Neuronal stem cell (in vitro differentiated cells): ENCODE measurements around the gene USP12.

Experiments used
- DNase-seq: peaks from one replicate; pipeline ENCODE4 v3.0.0-alpha.2; 2013; ENCODE audit warnings: low spot score
- H2AFZ ChIP-seq: one replicate; pipeline ENCODE4 v1.6.1; 2013; ENCODE audit warnings: mild to moderate bottlenecking, low read length, inconsistent platforms
- H2AK5ac ChIP-seq: 2 replicates; pipeline ENCODE4 v1.6.1; 2013; ENCODE audit warnings: low read depth, mild to moderate bottlenecking, inconsistent platforms, low read length, moderate library complexity, mixed read lengths
- H2BK120ac ChIP-seq: 2 replicates; pipeline ENCODE4 v1.6.1; 2013; ENCODE audit warnings: low read depth, mild to moderate bottlenecking, inconsistent platforms, low read length, moderate library complexity, mixed read lengths
- H2BK12ac ChIP-seq: one replicate; pipeline ENCODE4 v1.6.1; 2013; ENCODE audit warnings: low read length, inconsistent platforms
- H2BK15ac ChIP-seq: 2 replicates; pipeline ENCODE4 v1.6.1; 2013; ENCODE audit warnings: mild to moderate bottlenecking, low read length, inconsistent platforms, mixed read lengths
- H2BK5ac ChIP-seq: one replicate; pipeline ENCODE4 v1.6.1; 2013; ENCODE audit warnings: inconsistent platforms, mild to moderate bottlenecking, low read length, moderate library complexity
- H3K14ac ChIP-seq: one replicate; pipeline ENCODE4 v1.6.1; 2013; ENCODE audit warnings: low read length, inconsistent platforms
- H3K18ac ChIP-seq: 2 replicates; pipeline ENCODE4 v1.6.1; 2013; ENCODE audit warnings: low read length, inconsistent platforms
- H3K23ac ChIP-seq: 2 replicates; pipeline ENCODE4 v1.6.1; 2013; ENCODE audit warnings: low read depth, mild to moderate bottlenecking, mixed read lengths, low read length, inconsistent platforms; ENCODE audit not compliant: poor library complexity
- H3K27ac ChIP-seq: replicated peaks from 3 replicates; pipeline ENCODE4 v1.5.1; 2013; ENCODE audit warnings: low read length, inconsistent platforms
- H3K27me3 ChIP-seq, 3 experiments: 2 replicates each; pipeline ENCODE4 v1.6.1; 2013; ENCODE audit warnings: low read length in 3 of 3, mild to moderate bottlenecking in 2 of 3, inconsistent platforms in 1 of 3, low read depth in 1 of 3, mixed read lengths in 1 of 3, moderate library complexity in 1 of 3; ENCODE audit not compliant: control insufficient read depth in 3 of 3, insufficient read depth in 3 of 3
- H3K36me3 ChIP-seq, 2 donors: replicated peaks in 1 of 2; 2 replicates each; pipeline ENCODE4 v1.6.1; 2013; ENCODE audit warnings: low read length in 2 of 2; ENCODE audit not compliant: control insufficient read depth in 2 of 2, insufficient read depth in 2 of 2
- H3K4ac ChIP-seq: 2 replicates; pipeline ENCODE4 v1.6.1; 2013; ENCODE audit warnings: inconsistent platforms, mild to moderate bottlenecking, low read length, moderate library complexity
- H3K4me1 ChIP-seq, 2 donors: 1 replicate in 1 of 2; 2 replicates in 1 of 2; pipeline ENCODE4 v1.6.1; 2013; ENCODE audit warnings: low read length in 2 of 2, low read depth in 1 of 2; ENCODE audit not compliant: control insufficient read depth in 2 of 2, insufficient read depth in 1 of 2
- H3K4me2 ChIP-seq: one replicate; pipeline ENCODE4 v1.6.1; 2013; ENCODE audit warnings: mild to moderate bottlenecking, low read length, inconsistent platforms; ENCODE audit not compliant: insufficient read depth, poor library complexity, severe bottlenecking
- H3K4me3 ChIP-seq, 2 donors: 2 replicates each; pipeline ENCODE4 v1.5.1; 2013; ENCODE audit warnings: low read length in 2 of 2, mild to moderate bottlenecking in 2 of 2, inconsistent platforms in 1 of 2, moderate library complexity in 1 of 2
- H3K79me1 ChIP-seq: one replicate; pipeline ENCODE4 v1.6.1; 2013; ENCODE audit warnings: low read depth, mild to moderate bottlenecking, inconsistent platforms, low read length, moderate library complexity
- H3K9ac ChIP-seq: one replicate; pipeline ENCODE4 v1.6.1; 2013; ENCODE audit warnings: mild to moderate bottlenecking, low read depth, low read length, inconsistent platforms; ENCODE audit not compliant: poor library complexity
- H3K9me3 ChIP-seq, 2 donors: replicated peaks in 1 of 2; 2 replicates each; pipeline versions ENCODE3 to v1.6.1; 2013; ENCODE audit warnings: low read length in 2 of 2, mild to moderate bottlenecking in 2 of 2, inconsistent platforms in 1 of 2, low read depth in 1 of 2, mixed read lengths in 1 of 2, moderate library complexity in 1 of 2; ENCODE audit not compliant: control insufficient read depth in 2 of 2, insufficient read depth in 1 of 2
- H4K8ac ChIP-seq: one replicate; pipeline ENCODE4 v1.6.1; 2013; ENCODE audit warnings: low read depth, mild to moderate bottlenecking, inconsistent platforms, low read length, moderate library complexity
- H4K91ac ChIP-seq: one replicate; pipeline ENCODE4 v1.6.1; 2013; ENCODE audit warnings: low read length, low read depth, mild to moderate bottlenecking, inconsistent platforms; ENCODE audit not compliant: poor library complexity
- WGBS, 2 donors: extraction: QIAGEN DNeasy Blood & Tissue Kit; methylation state at CpG; one replicate each; pipeline ENCODE4 v1.1.7; 2013; ENCODE audit warnings: missing lambda C conversion rate in 2 of 2, mixed read lengths in 1 of 2; ENCODE audit not compliant: insufficient read length in 2 of 2, insufficient replicate concordance in 1 of 2; ENCODE audit errors: extremely low coverage in 2 of 2; 5-methylcytosine and 5-hydroxymethylcytosine counted together

Gene USP12

GRCh38 chr13:27138457-27139093 lies 33.0 kb downstream of the USP12 start:
- Histone ChIP-seq H2BK120ac (no peak overlapping the region), H2AFZ (no peak overlapping the region), H3K9ac (no peak overlapping the region), H3K23ac (no peak overlapping the region), H3K27me3 (no peaks in the 10 kb centered on the region), H3K4me3 (no peak overlapping the region), H3K4me2 (no peak overlapping the region), H3K9me3 (peaks cover 3 to 38% of the 10 kb centered on the region in 2 donors), H3K4ac (no peak overlapping the region), H2BK5ac (no peak overlapping the region), H3K18ac (no peak overlapping the region), H3K4me1 (no peaks in the 10 kb centered on the region), H3K27ac (no peak overlapping the region), H2AK5ac (no peak overlapping the region), H4K8ac (no peak overlapping the region), H3K14ac (no peak overlapping the region), H2BK12ac (no peak overlapping the region), H3K79me1 (peaks cover 3% of the 10 kb centered on the region), H4K91ac (no peak overlapping the region), H3K36me3 (peaks cover 0 to 11% of the 10 kb centered on the region in 2 donors), H2BK15ac (no peak overlapping the region)
- no CpG with 5 or more reads among the region's 4 CpGs for WGBS, 2 donors
- no peak for DNase-seq

DNA sequence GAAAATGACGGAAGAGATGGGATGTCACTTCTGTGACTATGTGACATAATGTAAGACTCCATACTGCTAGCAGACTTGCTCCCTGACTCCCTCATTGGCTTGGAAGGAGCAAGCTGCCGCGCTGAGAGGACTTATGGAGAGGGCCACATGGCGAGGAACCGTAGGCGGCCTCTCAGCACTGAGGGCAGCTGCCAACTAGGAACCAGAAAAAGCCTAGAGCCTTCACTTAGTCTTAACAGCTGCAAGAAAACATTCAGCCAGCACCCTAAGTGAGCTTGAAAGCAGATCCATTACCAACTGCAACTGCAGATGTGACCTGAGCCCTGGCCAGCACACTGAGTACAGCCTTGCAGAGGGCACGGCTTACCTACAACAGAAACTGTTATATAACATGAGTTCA lies 33.9 kb downstream of the USP12 start:
- Histone ChIP-seq H4K8ac (no peak overlapping the region), H3K27ac (no peak overlapping the region), H2BK5ac (no peak overlapping the region), H3K36me3 (peaks cover 0 to 11% of the 10 kb centered on the region in 2 donors), H2AFZ (no peak overlapping the region), H3K4me2 (no peak overlapping the region), H3K4me1 (no peaks in the 10 kb centered on the region), H2BK120ac (no peak overlapping the region), H3K18ac (no peak overlapping the region), H3K23ac (no peak overlapping the region), H3K14ac (no peak overlapping the region), H3K4ac (no peak overlapping the region), H3K9ac (no peak overlapping the region), H3K79me1 (peaks cover 3% of the 10 kb centered on the region), H3K27me3 (no peaks in the 10 kb centered on the region), H2BK12ac (no peak overlapping the region), H4K91ac (no peak overlapping the region), H3K4me3 (no peak overlapping the region), H3K9me3 (peaks cover 3 to 30% of the 10 kb centered on the region in 2 donors), H2AK5ac (no peak overlapping the region), H2BK15ac (no peak overlapping the region)
- no peak for DNase-seq
- WGBS, 2 donors: no CpG with 5 or more reads among the region's 7 CpGs

- Histone ChIP-seq H3K36me3 (peaks cover 0 to 10% of the 10 kb centered on the region in 2 donors), H3K9me3 (peaks cover 0 to 17% of the 10 kb centered on the region in 2 donors), H2AFZ (no peak overlapping the region), H2BK15ac (no peak overlapping the region), H3K14ac (no peak overlapping the region), H4K91ac (no peak overlapping the region), H3K4me2 (no peak overlapping the region), H3K4me3 (no peak overlapping the region), H2BK5ac (no peak overlapping the region), H3K27me3 (no peaks in the 10 kb centered on the region), H3K79me1 (peaks cover 3% of the 10 kb centered on the region), H3K9ac (no peak overlapping the region), H3K23ac (no peak overlapping the region), H3K4ac (no peak overlapping the region), H4K8ac (no peak overlapping the region), H3K27ac (no peak overlapping the region), H2BK12ac (no peak overlapping the region), H2AK5ac (no peak overlapping the region), H3K18ac (no peak overlapping the region), H3K4me1 (no peaks in the 10 kb centered on the region), H2BK120ac (no peak overlapping the region)
- DNase-seq: no peak
- 100% methylated on average over 1 of the region's 5 CpGs; no CpG with 5 or more reads in 1 of the 2 donors for WGBS, 2 donors
Measured at GRCh38 chr13:27135023-27135422, 36.6 kb downstream of the USP12 start.

GRCh38 chr13:27133889-27134288 lies 37.7 kb downstream of the USP12 start:
- Histone ChIP-seq H3K9me3 (peaks cover 0 to 23% of the 10 kb centered on the region in 2 donors), H2BK15ac (no peak overlapping the region), H3K36me3 (peaks cover 0 to 8% of the 10 kb centered on the region in 2 donors), H3K4me2 (no peak overlapping the region), H4K91ac (no peak overlapping the region), H2BK12ac (no peak overlapping the region), H2BK120ac (no peak overlapping the region), H3K27ac (no peak overlapping the region), H3K79me1 (peaks cover 2% of the 10 kb centered on the region), H3K4ac (no peak overlapping the region), H3K4me1 (no peaks in the 10 kb centered on the region), H3K14ac (no peak overlapping the region), H3K18ac (no peak overlapping the region), H2AK5ac (no peak overlapping the region), H2AFZ (no peak overlapping the region), H3K27me3 (no peaks in the 10 kb centered on the region), H3K9ac (no peak overlapping the region), H2BK5ac (no peak overlapping the region), H3K23ac (no peak overlapping the region), H4K8ac (no peak overlapping the region), H3K4me3 (no peak overlapping the region)
- no peak for DNase-seq
- WGBS, 2 donors: no CpG with 5 or more reads among the region's 2 CpGs
